EH (cell line): ENCODE data around the gene NTM.

ENCODE experiments used
- DNase-seq: peaks from one replicate; pipeline ENCODE4 v3.0.0-alpha.2; 2015; ENCODE audit warnings: low read depth

The NTM gene

DNA sequence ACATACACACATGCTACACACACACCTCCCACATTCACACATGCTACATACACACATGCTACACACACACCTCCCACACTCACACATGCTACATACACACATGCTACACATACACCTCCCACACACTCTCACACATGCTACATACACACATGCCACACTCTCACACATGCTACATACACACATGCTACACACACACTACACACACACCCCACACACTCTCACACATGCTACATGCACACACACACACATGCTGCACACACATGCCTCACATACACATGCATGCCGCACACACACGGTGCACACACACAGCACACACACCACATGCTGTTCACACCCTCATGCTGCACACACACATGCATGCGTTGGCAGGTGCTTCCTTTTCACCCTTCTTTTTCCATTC lies 495.4 kb downstream of the NTM start:
- no peak for DNase-seq

DNA sequence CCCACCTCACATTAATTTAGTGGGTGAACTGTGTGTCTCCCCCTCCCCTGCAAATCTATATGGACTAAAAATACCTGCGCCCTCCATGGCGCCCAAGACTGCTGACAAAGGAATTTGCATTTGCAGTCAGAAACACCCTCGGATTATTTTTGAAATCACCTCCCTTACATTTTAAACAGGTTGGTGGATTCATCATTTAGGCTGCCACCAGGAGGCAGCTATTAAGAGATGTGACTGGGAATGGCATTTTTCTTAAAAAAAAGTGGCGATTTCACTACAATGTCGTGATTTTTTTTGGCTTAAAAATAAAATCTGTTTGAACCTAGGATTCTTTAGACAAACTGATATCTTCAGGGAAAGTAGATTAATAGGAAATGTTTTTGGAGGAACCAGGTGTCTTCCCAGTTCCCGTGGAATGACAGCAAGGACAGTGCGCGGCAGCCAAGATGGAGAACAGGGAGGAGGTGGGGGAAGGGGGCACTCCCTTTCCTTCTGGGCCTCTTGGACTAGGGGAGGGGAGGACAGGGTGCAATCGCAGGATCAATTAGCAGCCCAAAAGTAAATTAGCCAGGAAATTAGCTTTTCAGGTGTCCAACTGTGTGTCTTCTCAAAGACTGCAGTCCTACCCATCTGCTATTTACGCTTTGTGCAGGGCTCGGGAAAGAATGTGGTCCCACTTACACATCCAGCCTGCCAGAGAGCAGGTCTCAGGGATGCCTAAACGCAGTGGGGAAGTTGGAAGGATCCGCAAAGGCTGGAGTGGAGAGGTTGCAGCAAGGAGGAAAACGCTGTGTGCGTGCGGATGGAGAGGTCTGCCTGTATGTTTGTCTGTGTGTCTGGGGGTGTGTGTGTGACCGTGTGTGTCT lies 496.4 kb downstream of the NTM start:
- no peak for DNase-seq

DNA sequence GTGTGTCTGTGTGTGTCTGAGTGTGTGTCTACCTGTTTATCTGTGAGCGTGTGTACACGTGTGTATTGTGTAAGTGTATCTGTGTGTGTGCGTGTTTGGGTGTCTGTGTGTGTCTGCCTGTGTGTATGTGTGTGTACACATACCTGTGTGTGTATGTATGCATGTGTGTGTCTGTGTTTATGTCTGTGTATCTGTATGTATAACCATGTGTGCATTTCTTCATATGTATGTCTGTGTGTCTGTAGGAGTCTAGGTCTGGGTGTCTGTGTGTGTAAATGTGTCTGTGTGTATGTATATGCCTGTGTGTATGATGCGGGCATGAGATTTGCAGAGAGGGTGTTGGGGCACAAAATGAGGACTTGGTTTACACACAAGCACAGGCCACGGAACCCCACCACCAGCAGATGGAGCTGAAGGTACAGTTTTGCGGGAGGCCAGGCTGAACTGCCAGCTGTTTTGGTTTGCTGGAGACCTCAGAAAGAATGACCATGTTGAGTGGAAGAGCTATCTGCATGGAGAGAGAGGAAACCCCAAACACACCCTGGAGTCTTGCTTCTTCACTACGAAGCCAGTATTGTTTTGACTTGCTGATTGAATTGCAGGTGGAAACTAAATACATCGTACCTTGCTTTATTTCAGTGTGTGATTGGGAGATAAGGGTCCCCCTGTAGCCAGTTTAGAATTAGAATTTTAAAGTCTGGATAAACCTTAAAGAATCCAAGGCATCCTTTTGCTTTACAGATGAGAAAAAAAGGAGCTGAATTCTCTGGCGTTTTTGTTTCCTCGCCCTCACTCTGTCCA lies 497.2 kb downstream of the NTM start:
- DNase-seq = peak; percentile 86

DNA sequence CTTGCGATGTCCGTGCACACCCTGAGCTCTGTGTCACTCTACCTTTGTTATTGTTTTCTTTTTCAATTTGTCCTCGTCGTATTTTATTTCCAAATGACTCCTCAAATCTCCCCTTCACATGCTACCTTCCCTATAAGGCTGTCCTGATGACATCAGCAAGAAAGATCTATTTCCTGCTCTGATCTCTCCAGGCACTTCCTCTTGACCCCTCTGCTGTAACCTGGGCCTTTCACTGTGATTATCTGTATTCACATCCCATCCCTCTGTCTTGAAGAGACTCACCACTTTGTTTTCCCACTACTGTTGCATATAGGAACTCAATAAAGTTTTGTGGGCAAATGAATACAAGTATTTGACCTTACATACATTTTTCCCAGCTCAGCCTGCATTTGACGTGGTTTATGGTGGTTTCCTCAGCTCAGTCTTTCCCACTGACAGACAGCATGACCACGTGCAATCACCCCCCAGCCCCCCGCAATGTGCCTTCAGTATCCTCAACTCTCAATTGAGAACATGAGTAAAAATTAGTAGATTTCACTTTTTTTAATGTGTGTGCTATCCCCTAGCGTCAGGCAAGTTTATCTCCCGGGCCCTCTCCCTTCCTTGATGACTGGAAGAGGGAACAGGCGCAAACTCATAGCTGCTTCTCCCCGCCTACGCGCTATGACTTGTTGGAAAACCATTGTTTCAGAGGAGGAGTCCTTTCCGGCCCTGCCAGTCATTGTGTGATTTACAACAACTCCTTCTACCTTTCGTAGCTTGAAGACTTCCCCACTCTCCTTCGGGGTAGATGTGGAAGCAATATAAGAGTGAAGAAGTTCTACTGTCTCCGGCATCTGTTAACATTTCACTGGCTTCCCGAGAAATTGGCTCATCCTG lies 498.5 kb downstream of the NTM start:
- peak; percentile 20 for DNase-seq

DNA sequence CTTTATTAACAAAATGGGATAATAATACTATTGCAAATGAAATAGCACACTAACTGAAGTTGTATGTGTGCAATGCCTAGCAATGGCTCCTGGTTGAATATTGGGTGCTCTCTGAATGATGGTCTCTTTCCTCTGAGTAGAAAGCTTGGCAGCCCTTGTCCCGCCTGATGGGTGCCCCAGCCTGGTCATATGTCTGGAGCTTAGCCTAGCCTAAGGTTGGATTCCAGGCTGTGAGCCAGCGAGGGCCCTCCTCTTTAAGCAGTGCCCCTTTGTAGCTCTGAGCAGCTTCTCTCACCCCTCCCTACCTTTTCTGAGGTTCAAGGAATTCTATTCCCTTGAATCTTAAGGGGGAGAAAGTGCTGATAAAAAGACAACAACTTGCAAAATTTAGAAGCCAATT lies 499.9 kb downstream of the NTM start:
- no peak for DNase-seq

DNA sequence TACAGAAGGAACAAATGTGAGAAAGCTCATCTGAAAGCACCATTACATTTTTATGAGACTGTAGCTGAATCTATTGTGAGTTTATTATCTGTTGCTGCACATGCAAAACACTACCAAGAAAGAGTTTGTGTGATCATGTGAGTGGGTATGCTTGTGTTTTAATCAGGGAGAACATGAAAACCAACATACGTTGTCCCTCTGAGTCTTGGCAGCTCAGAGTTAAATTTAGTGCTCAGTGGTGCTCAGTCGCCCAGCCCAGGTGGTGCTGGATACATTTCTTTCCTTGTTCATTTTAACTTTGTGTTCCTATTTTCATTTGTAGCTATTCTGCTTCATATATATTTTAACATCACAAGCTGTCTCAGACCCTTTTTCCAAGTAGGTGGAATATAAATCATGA lies 500.6 kb downstream of the NTM start:
- DNase-seq = no peak

DNA sequence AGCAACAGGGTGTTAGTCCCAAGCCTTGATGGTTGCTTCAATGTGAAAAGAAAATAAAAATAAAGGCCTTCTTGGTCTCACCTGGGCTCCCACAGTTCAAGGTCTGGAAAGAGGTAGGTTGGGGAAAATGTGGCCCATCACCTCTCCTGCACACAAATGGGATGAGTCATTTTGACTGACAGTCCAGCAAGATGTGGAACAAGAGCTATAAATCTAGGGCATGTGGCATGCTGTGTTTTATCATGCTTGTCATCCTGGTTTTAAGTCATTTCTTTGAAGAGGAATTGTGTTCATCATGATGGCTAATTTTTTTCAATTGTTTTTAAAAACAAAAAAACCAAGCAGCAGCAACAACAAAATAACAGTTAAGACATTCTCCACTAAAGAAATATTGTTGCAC lies 503.7 kb downstream of the NTM start:
- no peak for DNase-seq

DNA sequence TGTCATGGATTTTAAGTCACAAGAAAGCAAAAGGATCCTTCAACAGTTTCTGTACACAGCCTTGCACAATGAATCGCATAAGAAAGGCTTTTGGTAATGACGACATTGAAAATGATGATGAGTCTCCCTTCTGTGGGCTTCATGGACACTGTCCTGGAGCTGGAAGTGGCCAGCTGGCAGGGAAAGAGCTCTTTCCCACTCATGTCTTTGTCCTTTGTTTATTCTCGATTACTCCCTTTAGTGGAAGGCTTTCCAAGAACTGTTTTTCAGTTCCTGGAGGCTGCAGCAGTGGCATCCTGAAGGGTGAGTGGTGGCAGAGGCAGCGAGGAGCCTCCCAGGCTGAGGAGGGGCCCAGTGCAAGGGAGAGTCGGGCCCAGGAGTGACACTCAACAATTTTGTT lies 505.2 kb downstream of the NTM start:
- no peak for DNase-seq

DNA sequence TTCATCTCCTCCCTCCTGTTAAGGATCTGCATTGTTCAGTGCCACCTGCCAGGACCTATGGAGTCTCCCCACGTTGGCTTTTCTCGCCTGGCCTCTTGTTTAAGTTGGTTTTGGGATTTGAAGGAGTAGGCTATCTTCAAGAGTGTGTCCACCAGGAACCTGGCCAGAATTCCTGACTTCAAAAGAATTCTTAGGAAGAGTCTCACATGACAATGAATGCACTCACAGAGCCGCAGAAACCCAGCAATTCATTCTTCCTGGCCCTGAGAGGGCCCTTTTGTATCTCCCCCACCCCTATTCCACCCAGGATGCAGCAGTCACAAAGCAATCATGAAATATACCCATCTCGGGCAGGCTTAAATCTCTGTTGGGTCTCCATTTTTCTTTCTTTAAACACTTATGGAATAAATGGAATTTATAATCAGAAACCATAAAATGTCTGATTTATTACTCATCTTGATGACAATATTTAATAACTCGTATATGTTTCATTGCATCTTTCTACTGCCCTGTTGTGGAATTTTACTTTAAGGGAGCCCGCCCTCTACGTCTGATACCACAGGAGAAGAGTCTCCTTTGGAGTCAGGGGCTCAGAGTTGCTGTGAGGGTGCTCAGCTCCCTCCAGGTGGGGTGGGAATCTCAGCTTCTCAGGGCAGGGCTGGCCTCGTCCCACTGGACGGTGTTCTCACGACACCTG lies 507.0 kb downstream of the NTM start:
- no peak for DNase-seq

DNA sequence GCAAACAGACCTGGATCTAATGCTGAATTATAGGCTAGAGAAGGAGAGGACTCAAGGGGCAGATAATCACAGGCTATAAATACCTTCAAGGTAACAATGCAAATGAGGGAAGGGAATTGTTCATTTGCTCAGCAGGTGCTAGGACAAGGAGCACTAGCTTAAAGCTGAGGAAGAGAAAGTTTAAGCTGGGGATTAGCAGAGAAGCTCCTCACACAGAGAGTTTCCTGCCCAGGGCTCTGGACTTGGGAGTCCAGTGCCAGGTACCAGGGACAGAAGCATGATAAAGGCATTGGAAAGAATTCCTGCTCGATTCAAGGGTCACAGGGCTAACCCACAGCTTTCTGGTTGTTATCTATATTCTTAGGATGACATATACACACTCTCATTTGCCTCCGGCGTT lies 509.9 kb downstream of the NTM start:
- DNase-seq = no peak

DNA sequence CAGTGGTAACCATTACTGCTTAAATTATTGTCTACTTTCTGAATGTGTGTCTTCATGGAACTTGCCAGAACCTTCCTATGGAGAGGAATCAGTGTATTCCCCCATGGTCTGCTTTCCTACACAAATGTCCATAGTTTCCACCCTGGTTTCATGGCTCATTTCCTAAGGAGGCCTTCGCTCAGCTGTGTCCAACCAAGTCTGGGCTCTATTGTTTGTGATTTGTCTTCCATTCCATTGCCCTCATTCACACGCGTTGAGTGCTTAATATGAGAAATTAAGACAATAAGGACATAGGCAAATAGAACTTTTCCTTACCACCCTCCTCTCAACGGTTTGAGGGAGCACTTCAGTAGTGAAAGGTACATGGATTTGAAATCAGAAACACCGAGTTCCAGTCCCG lies 510.6 kb downstream of the NTM start:
- DNase-seq = no peak

DNA sequence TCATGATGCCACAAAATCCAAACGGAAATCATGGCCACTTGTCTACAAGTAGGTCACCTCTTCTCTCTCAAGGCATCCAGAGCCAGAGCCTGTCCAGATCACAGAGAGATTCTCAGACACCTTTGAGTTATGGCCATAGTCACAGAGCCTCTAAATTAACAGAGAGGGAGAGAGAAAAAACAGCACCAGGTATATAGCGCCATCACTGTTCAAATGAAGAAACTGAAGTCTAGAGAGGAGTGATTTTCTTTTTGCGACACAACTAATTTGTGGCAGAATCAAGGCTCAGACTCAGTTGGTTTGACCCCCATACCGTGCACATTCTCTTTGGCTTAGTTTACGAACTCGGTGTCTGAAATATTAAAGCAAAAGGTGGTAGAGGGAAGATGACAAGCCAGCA lies 512.9 kb downstream of the NTM start:
- DNase-seq = no peak

DNA sequence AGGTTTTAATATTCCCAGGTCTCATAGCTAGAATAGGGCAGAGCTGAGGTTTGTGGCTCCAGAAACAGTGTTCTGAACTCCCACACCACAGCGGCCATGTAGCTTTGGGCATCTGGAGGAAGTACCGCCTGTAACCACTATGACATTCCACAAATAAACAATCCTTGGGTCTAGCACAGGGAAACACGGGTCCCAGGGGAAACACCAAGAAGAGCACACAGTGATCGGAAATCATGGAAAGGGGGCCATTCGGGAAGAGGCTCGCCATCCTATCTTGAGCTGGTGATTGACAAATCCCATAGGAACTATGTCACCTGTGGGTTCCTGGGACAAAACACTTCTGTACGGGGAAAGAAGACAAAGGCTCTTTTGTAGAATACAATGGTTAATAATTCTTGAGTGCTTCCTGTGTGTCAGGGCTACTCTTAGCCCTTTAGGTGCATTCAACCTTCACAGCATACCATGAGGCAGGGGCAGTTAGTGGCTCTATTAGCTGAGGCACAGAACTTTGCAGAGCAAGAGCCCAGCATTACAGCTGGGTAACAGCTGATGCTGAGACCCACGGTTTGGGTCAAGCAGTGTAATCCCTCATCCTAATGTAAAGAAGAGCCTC lies 514.2 kb downstream of the NTM start:
- DNase-seq = peak; percentile 32

DNA sequence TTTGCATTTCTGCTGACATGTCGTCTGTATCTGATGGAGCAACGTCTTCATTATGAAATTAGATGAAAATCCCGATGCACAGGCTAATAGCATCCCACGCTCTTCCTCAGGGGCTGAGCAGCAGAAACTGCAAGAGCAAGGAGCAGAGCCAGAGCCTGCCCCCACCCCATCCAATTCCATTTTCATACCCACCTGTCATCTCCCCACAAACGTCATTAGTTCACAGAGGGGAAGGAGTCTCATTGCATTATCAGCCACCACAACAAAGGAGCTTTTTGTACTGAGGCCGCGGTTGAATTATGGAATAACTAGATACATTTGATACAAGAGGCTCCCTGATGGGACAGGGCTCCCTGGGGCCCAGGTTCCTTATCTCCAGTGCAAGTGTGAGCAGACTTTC lies 515.0 kb downstream of the NTM start:
- DNase-seq = no peak

DNA sequence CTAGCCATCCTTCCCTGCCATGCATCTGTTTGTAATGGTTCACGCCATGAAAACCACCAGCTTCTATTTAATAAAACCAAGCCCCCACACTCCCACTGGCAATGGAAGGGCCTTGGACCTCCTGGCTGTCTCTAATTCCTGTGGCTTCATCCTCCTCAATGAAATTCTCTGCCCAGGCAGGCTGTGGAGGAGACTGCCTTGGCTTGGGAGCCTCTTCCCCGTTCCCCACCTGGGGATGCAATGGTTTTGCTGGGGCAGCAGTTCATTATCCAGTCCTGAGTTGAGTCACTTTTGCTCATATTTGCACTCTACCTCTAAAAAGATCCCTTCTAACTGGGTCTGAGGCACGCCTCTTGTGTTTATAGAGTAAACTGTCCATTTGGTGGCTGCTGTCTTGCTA lies 515.8 kb downstream of the NTM start:
- DNase-seq = no peak

DNA sequence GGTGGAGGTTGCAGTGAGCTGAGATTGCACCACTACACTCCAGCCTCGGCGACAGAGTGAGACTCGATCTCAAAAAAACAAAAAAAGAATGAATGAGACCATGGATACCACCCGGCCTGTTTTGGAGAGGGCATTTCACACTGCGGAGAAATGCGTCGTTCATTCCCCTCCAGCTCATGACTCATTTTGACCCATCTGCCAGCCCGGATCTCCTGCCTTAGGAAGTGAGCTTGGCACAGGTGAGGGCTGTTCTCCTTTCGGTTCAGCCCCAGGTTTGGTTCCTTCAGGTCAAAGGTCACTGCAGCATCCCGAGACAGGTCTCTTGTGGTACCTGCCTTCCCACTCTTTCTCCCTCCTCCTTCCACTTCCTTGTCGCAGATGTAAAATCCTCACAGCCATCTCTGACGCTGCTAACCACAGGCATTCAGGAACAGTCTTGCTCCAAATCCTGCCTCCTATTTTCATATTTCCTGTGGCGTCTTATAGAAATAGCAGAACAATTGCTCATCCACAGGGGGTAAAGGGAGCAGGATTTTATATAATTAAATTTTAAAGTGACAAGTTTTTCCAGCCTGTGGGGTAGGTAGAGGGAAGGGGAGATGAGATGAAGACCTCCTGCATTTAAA lies 517.9 kb downstream of the NTM start:
- DNase-seq = peak; percentile 96

DNA sequence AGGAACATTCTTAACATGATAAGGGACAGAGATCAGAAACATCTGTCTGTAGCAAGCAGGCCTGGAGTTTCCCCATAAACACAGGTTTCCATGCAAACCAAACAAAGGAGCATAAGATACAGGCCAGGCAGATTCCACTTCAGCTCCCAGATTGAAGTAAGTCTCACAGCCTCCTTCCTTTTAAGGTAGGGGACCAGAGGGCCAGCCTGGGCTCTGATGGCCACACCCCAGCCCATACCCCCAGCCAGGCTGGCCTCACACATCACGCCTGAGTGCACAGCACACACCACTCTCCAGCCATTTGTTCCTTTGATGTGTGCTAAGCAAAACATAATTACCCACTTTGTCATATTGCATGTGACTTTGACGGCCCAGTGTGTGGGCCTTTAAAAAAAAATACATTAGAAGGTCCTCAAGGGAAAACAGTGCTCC lies 518.7 kb downstream of the NTM start:
- DNase-seq = peak; percentile 93

DNA sequence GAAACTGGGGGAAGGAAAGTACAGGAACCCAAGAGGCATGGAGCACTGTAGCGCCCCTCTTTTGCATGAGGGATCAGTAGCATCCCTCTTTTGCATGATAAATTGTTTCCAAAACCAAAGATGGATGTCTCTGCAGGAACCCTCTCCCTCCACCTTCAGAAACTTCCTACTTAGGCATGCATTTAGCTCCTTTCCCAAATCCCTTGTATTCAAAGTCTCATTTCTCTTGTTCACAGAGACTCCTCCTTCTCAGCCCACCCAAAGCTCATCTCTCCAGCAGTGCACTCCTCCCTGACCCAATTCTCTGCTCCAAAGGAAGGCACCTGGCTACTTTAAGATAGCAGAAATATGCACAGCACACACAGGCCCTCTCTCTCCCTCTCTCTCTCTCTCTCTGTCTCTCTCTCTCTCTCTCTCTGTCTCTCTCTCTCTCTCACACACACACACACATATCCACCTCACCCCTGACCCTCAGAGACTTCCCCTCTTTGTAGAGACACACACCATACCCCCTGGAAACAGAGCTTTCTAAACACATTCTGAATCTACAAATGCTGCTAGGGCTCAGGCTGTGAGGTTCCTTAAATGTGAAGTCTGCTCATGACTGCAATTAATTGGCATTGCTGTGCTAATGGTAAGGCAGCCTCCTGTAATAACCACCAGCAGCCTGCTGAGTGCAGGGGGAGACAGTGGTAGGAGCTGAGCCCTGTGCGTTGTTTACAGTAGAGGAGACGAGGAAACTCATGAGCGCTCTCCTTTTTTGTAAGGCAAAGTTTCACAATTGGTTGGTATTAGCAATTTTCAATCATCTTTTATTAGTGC lies 519.6 kb downstream of the NTM start:
- DNase-seq = peak; percentile 32

DNA sequence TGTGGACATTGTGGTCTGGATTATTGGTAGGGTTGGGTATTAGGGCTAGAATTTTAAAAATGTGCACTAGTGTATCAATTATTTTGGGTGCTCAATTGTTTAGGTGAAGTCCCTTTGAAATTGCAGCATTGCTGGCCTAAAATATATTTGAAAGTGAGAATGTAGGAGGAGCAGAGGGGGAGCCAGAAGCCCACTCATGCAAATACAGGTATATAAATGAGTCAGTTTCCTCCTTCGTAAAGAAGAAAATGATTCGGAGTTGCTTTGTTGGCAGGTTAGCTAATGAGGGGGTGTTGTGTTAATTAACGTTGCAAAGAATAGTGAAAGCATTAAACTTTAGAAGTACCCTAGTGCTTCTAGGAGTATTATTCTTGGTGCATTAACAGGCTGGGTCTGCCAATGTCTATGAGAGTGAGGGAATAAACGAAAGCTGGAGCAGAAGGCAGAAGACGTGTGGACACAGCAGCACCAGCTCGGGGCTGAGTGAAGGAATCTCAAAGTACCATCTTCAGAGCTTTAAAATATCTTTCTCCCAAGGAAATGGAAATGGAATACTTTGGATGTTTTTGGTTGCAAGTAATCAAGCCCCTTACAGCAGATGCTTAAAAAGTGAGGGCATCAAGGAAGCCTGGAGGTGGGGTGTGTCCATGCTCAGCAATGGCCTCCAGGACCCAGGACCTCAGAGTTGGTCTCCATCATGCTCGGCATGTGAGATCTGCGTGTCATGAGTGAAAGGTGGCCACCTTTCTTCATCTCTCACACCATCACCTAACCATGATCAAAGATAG lies 522.9 kb downstream of the NTM start:
- DNase-seq = peak; percentile 65
